ENCODE measurements around the gene SORCS3. TPM values are rescaled to one million over a fixed set of nuclear protein-coding genes. Genes with fewer than 3 reads are reported as not detected.

Gene SORCS3
- total RNA-seq, 2 donors from 2014 or later: 0.10 TPM; not detected in 1

DNA sequence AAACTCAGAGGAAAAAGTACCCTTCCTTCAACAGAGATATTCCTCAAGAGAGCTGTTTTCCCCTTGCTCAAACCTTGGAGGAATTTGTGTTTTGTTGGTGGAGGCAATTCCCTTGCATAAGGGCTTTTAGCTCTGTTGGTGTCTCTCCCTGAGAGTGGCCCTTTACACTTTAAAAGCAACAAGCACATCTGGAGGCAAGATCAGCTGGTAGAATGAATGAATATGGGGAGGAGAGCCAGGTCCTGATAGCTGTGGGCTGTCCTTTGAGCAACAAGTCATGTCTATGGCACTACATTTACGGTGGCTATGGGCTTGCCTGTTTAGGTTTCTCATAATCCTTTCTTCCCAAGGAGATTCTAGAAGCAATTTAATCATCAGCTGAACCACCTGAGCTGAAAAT lies 384.0 kb downstream of the SORCS3 start:
- DNase-seq (ENCODE audit: low spot score): no peak
- intact Hi-C loops (cut with DNase I): no loop called here

DNA sequence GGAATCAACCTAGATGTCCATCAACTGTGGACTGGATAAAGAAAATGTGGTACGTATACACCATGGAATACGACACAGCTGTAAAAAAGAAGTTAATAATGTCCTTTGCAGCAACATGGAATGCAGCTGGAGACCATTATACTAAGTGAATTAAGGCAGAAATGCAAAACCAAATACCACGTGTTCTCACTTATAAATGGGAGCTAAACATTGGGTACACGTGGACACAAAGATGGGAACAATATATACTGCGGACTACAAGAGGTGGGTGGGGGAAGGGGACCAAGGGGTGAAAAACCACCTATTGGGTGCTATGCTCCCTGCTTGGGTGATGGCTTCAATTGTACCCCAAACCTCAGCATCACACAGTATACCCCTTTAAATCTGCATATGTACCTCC lies 385.5 kb downstream of the SORCS3 start:
- DNase-seq (ENCODE audit: low spot score): no peak
- intact Hi-C loops (cut with DNase I): loop anchor here in 1 of 2 donors (1.0 kb wide), 1 partner anchor 47 kb away; no protein-coding TSS in a partner anchor

DNA sequence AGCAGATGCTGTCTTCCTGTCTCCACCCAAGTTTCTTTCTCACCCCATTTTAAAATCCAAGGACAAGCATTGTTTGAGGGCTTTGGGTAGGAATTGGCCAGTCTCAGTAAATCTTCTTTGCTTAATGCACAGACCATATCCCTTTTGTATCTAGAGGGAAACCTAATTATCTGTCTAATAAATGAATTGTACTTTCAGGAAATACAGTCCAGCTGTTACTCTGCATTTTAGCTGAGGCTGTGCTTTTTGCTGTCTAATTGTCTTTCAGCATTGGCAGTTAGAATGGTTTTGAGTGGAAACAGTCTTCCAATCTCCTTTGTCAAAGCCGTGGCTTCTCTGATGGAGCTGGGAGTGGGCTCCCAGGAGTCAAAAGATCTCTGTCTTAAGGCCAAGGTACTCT lies 388.2 kb downstream of the SORCS3 start:
- DNase-seq (ENCODE audit: low spot score): no peak
- intact Hi-C loops (cut with DNase I): no loop called here

DNA sequence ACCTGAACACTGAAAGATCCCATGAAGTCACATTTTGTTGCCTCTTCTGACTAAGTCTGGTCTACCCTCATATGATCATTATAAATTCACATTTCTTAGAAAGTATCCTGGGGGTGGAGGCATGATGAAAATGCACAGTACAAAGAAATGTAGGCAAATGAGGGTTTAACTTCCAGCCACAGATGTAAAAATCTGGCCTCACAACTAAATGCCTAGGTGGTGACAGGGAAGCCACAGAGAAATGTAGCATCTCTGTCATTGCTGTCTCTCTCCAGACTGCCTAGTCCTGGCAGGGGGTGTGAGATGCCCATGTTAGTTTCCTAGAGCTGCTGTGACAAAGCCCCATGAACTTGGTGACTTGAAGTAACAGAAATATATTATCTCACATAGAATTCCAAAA lies 395.9 kb downstream of the SORCS3 start:
- intact Hi-C loops (cut with DNase I): no loop called here
- DNase-seq (ENCODE audit: low spot score): no peak

DNA sequence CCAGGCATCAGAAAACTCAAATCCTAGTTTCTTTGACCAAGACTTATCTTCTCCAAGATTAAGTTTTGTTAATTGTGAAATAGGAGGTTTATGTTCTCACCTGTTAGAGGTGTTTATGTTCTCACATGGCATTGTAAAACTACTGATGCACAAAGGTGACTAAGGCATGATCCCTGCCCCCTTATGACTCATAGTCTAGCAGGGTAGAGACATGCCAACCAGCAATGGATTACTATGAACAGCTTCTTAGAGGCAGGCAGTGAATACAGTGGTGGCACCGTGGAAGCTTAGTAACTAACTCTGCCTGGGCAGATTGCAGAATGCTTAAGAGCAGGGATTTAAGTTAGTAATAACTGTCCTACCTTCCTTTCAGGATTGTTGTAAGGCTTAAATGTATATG lies 400.9 kb downstream of the SORCS3 start:
- intact Hi-C loops (cut with DNase I): no loop called here
- no peak for DNase-seq (ENCODE audit: low spot score)

DNA sequence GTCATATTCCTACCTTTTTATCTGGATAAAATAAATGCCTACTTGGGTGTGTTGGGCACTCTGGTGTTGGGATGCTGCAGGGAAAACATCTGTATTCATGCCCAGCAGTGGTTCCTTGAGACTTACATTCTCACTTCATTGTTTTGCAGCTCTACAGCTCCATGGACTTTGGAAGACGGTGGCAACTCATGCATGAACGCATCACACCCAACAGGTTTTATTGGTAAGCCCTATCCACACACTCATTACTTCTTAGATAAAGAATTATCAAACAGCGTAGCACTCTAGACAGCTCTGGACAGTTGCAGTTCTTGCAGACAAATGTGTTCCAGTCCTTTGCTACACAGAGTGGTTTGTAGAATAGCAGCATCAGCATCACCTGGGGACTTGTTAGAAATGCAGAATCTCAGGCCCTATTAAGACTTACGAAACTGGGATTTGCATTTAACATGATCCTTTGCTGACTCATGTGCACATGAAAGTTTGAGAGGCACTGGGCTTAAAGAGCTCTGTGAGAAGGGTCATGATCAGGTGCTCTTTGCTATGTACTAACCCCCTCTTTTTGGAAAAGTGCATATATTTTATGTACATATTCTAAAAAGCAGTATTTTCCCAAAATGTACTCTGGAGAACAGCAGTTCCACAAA lies 401.9 kb downstream of the SORCS3 start:
- intact Hi-C loops (cut with DNase I): no loop called here
- DNase-seq (ENCODE audit: low spot score): no peak

DNA sequence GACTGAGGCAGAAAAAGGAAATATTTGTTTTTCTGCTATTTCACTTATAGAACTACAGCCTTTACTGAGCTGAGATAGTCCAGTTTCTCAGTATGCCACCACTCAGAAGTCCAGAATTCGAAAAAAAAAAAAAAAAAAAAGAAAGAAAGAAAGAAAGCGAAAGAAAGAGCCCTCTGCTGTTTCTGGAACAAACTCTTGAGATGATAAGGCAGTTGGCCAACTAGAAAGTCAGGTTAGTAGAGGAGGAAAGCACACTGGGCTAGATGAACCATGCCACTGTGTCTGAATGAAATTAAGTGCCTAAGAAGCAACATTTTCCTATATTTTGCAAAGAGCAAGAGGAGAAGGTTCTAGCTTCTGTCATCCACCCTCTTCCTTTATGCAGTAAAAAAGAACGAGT lies 403.8 kb downstream of the SORCS3 start:
- DNase-seq (ENCODE audit: low spot score): no peak
- intact Hi-C loops (cut with DNase I): no loop called here

DNA sequence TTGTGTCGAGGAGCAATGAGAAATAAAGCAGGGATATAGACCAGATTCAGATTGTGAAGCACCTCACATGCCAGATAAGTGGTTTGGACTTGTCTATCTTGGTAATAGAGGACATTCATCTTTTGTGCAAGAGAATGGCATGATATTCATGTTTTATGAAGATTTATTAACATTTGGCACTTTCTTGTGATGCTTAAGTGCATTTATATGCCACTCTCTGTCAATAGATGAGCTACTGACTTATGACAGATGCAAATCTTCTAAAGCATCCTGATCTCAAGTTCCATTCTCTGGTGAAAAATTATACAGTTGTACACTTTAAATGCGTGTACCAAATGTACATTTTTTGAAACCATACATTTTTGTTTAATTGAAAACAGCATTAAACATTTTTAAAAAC lies 415.3 kb downstream of the SORCS3 start:
- no peak for DNase-seq (ENCODE audit: low spot score)
- intact Hi-C loops (cut with DNase I): no loop called here

DNA sequence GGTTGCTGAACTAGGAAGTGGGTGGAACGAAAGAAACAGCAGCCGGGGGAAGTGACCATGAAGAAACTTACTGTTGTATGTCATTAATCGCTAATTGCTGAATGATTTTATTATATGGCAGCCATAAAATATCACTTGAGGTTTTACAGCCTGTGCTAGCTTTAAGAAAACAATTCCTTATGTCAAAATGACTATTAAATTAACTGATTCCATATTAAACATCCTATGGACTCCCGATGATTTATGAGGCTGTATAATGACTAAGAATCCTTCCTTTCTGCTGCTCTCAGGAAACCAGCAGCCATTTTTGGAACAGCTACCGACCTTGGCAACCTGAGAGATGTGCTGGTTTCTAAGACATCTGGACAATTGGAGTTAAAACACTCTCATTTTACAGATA lies 421.9 kb downstream of the SORCS3 start:
- intact Hi-C loops (cut with DNase I): no loop called here
- no peak for DNase-seq (ENCODE audit: low spot score)

DNA sequence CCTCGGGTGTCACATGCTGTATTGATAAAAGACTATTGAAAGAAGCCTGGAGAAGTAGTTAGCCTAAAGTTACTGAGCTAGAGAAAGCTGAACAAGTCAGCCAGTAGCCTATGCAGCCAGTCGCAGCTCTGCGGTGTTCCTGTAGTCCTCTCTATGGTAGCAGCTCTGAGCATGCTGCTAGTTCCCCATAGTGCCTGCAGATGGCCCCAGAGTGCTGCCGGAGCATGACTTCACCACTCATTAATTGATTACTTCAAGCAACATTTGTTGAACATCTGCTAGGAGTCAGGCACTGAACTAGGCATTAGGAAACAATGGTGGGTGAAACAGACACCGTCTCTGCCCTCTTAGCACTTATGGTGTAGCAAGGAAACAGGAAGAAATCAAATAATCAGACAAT lies 422.7 kb downstream of the SORCS3 start:
- intact Hi-C loops (cut with DNase I): no loop called here
- no peak for DNase-seq (ENCODE audit: low spot score)

DNA sequence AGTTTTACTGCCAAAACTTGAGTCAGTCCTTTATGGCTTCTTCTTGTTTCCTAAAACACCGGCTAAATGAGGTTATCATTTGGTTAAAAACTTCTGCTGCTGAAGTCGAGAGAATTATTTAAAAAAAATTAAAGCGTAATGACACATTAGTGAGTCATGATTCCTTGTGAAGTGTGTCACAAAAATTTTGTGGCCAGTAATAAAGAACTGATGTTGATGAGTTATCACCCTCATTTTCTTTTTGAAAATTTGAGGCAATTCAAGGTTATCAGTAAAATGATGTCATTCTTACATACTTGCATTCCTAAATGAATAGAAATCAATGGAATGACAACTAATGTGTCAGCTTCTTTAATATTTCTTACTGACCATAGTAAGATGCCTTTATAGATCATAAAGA lies 427.4 kb downstream of the SORCS3 start:
- intact Hi-C loops (cut with DNase I): no loop called here
- no peak for DNase-seq (ENCODE audit: low spot score)

DNA sequence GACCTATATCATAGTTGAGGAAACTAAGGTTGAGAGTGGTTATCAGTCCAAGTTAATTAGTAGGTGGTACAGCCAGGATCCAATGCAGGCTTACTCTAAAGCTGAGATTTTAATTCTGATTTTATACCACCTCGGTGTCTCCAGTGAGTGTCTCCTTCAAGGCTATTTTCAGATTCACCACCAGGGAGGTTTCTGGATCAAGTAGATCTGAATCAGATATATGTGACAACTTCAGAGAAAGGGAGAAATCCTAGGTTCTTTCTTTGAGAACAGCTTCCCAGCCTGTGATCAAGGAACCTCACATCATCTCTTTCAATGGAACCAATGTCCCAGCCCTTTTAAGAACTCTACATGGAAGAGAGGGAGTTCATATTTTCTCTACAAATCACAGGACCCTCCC lies 429.2 kb downstream of the SORCS3 start:
- intact Hi-C loops (cut with DNase I): no loop called here
- DNase-seq (ENCODE audit: low spot score): no peak

DNA sequence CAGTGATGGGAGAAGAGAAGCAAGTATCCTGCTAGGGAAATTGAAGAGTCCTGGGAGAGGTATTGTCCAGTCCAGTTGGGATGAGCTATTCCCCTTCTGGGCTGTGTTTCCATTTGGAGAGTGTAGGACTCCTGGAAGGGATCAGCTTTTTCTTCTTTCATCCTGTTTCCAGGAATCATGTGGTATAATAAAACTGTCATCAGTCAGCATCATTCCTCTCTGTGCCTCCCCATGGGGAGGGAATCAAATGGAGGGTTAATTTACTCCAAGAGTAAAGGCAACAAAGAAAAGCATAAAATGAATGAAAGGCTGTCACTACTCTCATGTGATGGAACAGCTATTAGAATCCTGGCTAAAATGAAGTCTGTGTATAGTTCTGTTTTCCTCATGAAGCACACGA lies 429.9 kb downstream of the SORCS3 start:
- intact Hi-C loops (cut with DNase I): no loop called here
- no peak for DNase-seq (ENCODE audit: low spot score)

DNA sequence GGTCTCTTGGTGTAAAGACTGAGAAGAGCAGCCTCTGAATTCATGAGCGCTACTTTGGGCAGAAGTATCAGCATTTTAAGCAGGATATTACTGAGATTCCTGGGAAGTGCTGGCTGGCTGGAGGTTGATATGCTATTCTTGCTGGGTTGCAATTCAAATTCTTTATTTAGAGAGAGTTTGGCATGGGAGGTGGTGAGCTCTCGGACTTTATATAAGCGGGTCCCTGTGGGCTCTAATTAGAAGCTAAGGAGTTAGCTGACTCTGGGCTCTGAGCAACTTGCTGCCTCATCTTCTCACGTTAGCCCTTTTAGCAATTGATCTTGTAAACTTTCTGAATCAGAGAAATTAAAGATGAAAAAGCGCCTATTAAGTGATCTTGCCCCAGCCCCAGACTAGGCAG lies 430.9 kb downstream of the SORCS3 start:
- intact Hi-C loops (cut with DNase I): no loop called here
- DNase-seq (ENCODE audit: low spot score): no peak

DNA sequence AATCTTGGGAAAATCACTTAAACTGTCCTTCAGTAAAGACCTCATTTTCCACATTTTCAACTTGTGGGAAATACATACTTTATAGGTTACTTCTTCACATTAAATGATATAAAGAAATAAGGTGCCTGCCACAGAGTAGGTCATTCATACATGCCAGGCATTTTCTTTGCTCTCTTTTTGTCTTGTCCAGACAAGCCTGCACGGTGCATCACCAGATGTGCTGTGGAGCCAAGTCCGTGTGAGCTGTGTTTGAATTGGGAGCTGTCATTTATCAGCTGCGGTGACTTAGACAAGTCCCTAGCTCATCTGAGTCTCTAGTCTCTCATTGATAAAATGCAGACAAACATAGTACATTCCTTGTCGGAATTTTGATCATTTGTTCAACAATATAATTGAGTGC lies 432.9 kb downstream of the SORCS3 start:
- DNase-seq (ENCODE audit: low spot score): no peak
- intact Hi-C loops (cut with DNase I): loop anchor here in 1 of 2 donors (1.0 kb wide), 1 partner anchor 48 kb away; no protein-coding TSS in a partner anchor

DNA sequence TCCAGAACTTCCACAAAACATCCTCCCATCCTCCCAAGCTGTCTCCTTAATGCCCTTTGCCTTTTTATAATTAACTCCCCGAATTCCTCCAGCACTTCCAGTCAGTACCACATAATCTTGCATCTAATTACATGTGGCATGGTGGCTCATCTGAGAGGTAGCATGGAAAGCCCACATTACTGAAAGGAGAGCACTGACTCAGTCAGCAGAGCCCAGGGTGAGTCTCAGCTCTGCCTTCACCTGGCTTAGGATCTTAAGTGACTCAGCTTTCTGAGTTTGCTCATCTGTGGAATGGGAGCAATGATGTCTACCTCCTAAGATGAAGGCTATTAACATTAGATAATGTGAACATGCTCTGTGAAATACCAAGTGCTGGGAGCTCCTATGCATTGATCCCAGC lies 433.9 kb downstream of the SORCS3 start:
- no peak for DNase-seq (ENCODE audit: low spot score)
- intact Hi-C loops (cut with DNase I): no loop called here

DNA sequence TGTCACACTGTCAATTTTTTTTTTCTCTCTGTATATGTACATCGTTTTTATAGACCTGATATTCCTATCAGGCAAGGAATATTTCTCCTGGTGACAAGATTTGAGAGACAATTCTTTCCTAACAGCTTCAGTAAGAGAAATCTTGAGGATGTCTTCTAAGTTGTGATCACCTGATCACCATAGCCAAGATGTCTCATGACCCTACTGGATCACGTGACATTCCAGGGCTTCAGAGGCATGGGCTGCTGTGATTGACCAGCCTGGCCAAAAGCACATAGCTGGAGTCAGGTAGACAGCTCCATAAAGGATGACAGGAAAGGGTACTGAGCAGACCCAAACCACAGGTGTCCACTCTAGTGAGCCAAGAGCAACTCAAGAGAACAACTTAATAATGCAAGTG lies 444.9 kb downstream of the SORCS3 start:
- no peak for DNase-seq (ENCODE audit: low spot score)
- intact Hi-C loops (cut with DNase I): no loop called here

DNA sequence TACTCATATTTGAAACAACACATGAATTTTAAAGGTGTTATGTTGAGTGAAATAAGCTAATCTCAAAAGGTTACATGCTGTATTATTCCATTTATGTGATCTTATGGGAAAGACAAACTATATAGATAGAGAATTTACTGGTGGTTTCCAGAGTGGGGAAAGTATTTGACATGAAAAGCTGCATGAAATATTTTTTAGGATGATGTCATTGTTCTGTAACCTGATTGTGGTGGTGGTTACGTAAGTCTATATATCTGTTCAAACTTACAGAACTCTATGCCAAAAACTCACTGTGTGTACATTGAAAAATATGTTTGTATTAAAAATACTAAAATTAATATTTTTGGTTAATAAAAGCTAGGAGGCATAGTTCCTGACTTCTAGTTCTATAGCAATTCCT lies 453.0 kb downstream of the SORCS3 start:
- no peak for DNase-seq (ENCODE audit: low spot score)
- intact Hi-C loops (cut with DNase I): no loop called here

DNA sequence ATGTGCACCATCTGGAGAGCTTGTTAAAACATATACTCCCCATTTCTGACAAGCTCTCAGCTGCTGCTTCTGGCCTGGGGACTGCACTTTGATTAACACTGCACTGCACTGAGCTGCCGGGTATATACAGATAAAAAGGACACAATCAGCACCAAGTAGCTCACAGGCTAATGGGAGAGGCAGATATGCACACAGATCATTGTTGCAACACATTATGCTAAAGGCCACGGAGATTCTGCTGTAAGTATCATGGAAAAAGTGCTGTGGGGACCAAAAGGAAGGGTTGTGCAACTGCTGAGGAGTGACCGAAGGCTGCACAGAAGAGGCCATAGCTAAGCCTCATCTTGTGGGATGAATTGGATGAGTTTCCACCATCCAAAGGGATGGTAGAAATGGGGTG lies 455.2 kb downstream of the SORCS3 start:
- DNase-seq (ENCODE audit: low spot score): no peak
- intact Hi-C loops (cut with DNase I): no loop called here

DNA sequence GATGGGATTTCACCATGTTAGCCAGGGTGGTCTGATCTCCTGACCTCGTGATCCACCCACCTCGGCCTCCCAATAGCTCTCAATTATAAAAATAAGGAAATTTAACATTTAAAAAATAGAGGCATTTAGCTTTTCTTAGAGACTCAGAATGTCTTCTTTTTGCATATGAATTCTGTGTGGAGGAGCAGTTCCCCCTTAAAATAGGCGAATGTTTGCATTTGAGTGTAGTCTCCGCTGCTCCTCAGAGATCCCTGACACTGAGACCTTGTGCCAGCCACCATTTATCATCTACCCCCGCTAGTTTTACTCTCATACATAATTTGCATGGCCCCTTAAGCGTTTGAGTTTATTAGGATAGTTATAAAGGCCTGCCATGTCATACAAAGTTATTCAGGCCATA lies 461.9 kb downstream of the SORCS3 start:
- no peak for DNase-seq (ENCODE audit: low spot score)
- intact Hi-C loops (cut with DNase I): no loop called here

DNA sequence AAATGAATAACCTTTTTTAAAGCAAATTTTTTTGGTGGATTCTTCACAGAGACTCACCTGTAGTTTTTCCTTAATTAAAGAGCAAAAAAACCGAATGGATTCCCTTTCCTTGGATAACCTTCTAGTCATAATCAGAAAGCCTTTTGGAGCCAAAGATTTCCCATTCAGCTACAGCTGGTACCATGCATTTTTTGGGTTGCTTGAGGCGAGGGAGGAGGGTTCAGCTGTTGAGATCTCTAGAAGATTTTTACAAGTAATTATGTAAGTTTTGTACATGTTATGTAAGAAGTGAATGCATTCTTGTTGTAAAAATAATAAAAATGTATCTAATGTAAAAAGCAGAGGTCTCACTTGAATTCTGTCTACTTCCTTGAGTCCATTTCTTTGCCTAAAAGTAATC lies 463.2 kb downstream of the SORCS3 start:
- no peak for DNase-seq (ENCODE audit: low spot score)
- intact Hi-C loops (cut with DNase I): no loop called here

DNA sequence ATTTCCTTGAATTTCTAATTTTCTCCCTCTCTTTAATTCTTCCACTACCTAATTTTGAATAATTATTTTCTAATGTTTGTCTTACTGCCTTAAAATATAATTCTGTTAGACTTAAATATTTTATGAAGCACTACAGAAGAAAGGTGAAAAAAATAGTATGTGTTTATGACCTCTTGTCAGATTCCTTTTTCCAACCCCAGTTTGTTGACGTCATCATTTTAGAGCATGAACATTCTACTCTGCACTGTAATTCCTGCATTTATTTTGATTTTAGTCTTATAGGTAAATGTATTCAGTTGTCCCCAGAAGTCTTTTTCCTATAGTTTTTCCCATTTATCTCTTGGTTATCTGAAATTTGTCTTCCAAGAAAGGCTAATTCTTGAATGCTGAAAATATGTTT lies 468.1 kb downstream of the SORCS3 start:
- intact Hi-C loops (cut with DNase I): no loop called here
- DNase-seq (ENCODE audit: low spot score): no peak

All from posterior vena cava (tissue), 2 donors.